DOHH2 (cell line): ENCODE results near the gene FRS3.

Source experiments
- H3F3A ChIP-seq: fragments of 200-600 bp; sonication (generic), shearing (Covaris generic); 2 replicates; pipeline ENCODE4 v1.6.0; 2016; ENCODE audit warnings: antibody characterized with exemption, mild to moderate bottlenecking; ENCODE audit not compliant: control insufficient read depth, insufficient read depth
- H3K27ac ChIP-seq: fragments of 200-600 bp; sonication (generic); 2 replicates; pipeline ENCODE4 v1.5.1; 2014; ENCODE audit warnings: low read depth, mild to moderate bottlenecking, low read length, moderate library complexity
- H3K27me3 ChIP-seq: fragments of 200-600 bp; sonication (generic); 2 replicates; pipeline ENCODE4 v1.6.1; 2014; ENCODE audit warnings: mild to moderate bottlenecking, low read length, mixed read lengths; ENCODE audit not compliant: control insufficient read depth
- H3K36me3 ChIP-seq: fragments of 200-600 bp; sonication (generic); 2 replicates; pipeline ENCODE4 v1.6.1; 2014; ENCODE audit warnings: mild to moderate bottlenecking, low read length, moderate library complexity, mixed read lengths; ENCODE audit not compliant: control insufficient read depth
- H3K4me1 ChIP-seq: fragments of 200-600 bp; sonication (generic); 2 replicates; pipeline ENCODE4 v1.6.1; 2014; ENCODE audit warnings: mild to moderate bottlenecking, low read length, mixed read lengths; ENCODE audit not compliant: control insufficient read depth
- H3K4me2 ChIP-seq: fragments of 200-600 bp; sonication (generic); 2 replicates; pipeline ENCODE4 v1.6.0; 2014; ENCODE audit warnings: mild to moderate bottlenecking, low read length, moderate library complexity
- H3K4me3 ChIP-seq: fragments of 200-600 bp; sonication (generic); 2 replicates; pipeline ENCODE4 v1.5.1; 2014; ENCODE audit warnings: mild to moderate bottlenecking, low read length, mixed read lengths
- H3K79me2 ChIP-seq: fragments of 200-600 bp; sonication (generic); 2 replicates; pipeline ENCODE4 v1.6.1; 2014; ENCODE audit warnings: mild to moderate bottlenecking, low read length, mixed read lengths; ENCODE audit not compliant: control insufficient read depth
- H3K9me2 ChIP-seq: fragments of 200-600 bp; sonication (generic); replicated peaks from 2 replicates; pipeline ENCODE4 v1.6.1; 2014; ENCODE audit warnings: mild to moderate bottlenecking, low read length, mixed read lengths; ENCODE audit not compliant: control insufficient read depth
- H3K9me3 ChIP-seq: fragments of 200-600 bp; sonication (generic); 2 replicates; pipeline ENCODE4 v1.6.1; 2014; ENCODE audit warnings: antibody characterized with exemption, low read length, mixed read lengths; ENCODE audit not compliant: control insufficient read depth, insufficient read depth
- H4K20me1 ChIP-seq: fragments of 200-600 bp; sonication (generic); 2 replicates; pipeline ENCODE4 v1.6.0; 2014; ENCODE audit warnings: low read depth, mild to moderate bottlenecking, antibody characterized with exemption, low read length, moderate library complexity; ENCODE audit not compliant: control insufficient read depth, insufficient read depth
- EZH2phosphoT487 ChIP-seq: fragments of 200-600 bp; sonication (generic); IDR thresholded peaks from 2 replicates; pipeline ENCODE4 v1.6.1; 2017; ENCODE audit warnings: borderline replicate concordance, mild to moderate bottlenecking, antibody characterized with exemption, low read length, moderate library complexity, mixed read lengths
- TF ChIP-seq, protein P1 (sequence below): fragments of 200-600 bp; sonication (generic); IDR thresholded peaks from one replicate; pipeline ENCODE4 v1.5.1; 2014; ENCODE audit warnings: antibody characterized with exemption, mild to moderate bottlenecking, low read depth, low read length; ENCODE audit not compliant: poor library complexity, severe bottlenecking

Gene FRS3, protein sequence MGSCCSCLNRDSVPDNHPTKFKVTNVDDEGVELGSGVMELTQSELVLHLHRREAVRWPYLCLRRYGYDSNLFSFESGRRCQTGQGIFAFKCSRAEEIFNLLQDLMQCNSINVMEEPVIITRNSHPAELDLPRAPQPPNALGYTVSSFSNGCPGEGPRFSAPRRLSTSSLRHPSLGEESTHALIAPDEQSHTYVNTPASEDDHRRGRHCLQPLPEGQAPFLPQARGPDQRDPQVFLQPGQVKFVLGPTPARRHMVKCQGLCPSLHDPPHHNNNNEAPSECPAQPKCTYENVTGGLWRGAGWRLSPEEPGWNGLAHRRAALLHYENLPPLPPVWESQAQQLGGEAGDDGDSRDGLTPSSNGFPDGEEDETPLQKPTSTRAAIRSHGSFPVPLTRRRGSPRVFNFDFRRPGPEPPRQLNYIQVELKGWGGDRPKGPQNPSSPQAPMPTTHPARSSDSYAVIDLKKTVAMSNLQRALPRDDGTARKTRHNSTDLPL

DNA sequence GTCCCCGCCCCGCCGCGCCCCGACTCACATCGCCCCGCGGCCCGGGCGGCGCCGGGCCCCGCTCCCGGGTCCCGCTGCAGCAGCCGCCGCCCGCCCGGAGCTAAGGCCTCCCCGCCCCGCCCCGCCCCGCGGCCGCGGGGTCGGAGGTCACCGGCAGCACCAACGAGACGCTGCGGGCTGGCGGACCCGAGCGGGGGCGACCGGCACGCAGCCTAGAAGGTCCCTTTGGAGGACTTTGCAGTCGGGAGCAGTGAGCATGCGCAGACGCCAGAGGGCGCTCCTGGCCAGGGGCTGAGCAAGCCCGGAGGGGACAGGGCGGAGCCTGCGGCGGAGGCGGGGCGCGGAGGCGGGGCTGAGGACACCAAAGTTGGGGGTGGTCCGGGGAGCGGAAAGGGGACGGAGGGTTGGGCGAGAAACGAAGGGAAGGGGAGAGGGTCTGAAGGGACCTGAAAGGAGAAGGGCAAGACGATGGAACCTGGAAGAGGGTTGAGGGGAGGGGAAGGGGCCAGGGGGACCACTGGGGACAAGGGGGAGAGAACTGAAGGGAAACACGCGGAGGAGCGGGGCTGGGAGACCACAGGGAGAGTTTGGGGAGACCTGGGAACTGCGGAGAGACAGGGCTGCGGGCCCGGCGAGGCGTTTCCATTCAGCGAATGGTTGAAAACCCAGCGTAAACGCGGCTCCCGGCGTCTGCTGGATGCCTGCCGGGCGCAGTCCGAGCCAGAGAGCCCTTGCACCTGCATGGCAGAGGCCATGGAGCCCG is at the start of gene FRS3:
Gene FRS3 (minus strand): TSS at position 113 of the 763 bp plus-strand sequence. CDS start 2,913 bp downstream, outside the sequence.
- Histone ChIP-seq H3F3A (peaks cover 12% of the 10 kb centered on the region), H3K9me3 (no peaks in the 10 kb centered on the region), H3K36me3 (peaks cover 9% of the 10 kb centered on the region), H3K4me2 (peak within 1 kb of the TSS; percentile 87), H3K27ac (no peak within 1 kb of the TSS), H3K4me1 (peaks cover 30% of the 10 kb centered on the region), H3K79me2 (peaks cover 7% of the 10 kb centered on the region), H3K27me3 (peaks cover 4% of the 10 kb centered on the region), H4K20me1 (no peaks in the 10 kb centered on the region), H3K4me3 (peak within 1 kb of the TSS; percentile 87), H3K9me2 (no peaks in the 10 kb centered on the region)
- TF ChIP-seq EZH2phosphoT487 = no peak
- TF ChIP-seq, protein P1, sequence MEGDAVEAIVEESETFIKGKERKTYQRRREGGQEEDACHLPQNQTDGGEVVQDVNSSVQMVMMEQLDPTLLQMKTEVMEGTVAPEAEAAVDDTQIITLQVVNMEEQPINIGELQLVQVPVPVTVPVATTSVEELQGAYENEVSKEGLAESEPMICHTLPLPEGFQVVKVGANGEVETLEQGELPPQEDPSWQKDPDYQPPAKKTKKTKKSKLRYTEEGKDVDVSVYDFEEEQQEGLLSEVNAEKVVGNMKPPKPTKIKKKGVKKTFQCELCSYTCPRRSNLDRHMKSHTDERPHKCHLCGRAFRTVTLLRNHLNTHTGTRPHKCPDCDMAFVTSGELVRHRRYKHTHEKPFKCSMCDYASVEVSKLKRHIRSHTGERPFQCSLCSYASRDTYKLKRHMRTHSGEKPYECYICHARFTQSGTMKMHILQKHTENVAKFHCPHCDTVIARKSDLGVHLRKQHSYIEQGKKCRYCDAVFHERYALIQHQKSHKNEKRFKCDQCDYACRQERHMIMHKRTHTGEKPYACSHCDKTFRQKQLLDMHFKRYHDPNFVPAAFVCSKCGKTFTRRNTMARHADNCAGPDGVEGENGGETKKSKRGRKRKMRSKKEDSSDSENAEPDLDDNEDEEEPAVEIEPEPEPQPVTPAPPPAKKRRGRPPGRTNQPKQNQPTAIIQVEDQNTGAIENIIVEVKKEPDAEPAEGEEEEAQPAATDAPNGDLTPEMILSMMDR = peak; percentile 88

DNA sequence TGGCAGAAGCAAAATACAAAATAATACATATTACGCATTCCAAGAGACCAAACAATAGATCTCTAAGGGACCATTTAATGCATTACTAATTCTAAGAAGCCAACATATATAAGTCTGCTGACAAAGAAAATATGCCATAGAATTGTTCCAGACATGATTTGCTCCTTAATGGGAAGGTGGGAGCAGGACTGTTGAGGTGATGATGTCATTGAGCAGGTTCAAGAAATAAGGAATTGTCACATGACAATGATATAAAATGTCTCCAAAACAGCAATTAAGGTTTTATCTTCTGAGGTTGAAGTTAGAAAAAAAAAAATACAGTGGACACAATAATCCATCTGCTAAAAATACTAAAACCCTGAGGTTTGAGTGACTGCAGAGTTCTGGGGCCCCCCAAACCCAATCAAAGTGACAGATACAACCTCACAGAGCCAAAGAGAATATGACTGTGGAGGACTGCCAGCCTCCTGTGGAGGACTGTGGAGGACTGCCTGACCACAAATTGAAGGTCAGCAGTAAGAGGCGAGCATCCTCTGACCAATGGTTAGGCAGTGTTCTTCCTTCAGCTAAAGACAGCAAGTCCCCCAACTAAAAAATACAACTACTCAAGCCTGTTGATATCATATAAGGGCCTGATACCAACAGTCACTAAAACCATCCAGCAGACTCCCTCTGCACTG is 46.8 kb upstream of the FRS3 start:
- Histone ChIP-seq H3K27me3 (no peaks in the 10 kb centered on the region), H4K20me1 (no peaks in the 10 kb centered on the region), H3K4me1 (no peaks in the 10 kb centered on the region), H3K36me3 (no peaks in the 10 kb centered on the region), H3K9me2 (no peaks in the 10 kb centered on the region), H3F3A (no peaks in the 10 kb centered on the region), H3K4me3 (no peak overlapping the region), H3K79me2 (no peaks in the 10 kb centered on the region), H3K27ac (no peak overlapping the region), H3K9me3 (no peaks in the 10 kb centered on the region), H3K4me2 (no peak overlapping the region)
- TF ChIP-seq, protein P1 = no peak
- no peak for TF ChIP-seq EZH2phosphoT487

DNA sequence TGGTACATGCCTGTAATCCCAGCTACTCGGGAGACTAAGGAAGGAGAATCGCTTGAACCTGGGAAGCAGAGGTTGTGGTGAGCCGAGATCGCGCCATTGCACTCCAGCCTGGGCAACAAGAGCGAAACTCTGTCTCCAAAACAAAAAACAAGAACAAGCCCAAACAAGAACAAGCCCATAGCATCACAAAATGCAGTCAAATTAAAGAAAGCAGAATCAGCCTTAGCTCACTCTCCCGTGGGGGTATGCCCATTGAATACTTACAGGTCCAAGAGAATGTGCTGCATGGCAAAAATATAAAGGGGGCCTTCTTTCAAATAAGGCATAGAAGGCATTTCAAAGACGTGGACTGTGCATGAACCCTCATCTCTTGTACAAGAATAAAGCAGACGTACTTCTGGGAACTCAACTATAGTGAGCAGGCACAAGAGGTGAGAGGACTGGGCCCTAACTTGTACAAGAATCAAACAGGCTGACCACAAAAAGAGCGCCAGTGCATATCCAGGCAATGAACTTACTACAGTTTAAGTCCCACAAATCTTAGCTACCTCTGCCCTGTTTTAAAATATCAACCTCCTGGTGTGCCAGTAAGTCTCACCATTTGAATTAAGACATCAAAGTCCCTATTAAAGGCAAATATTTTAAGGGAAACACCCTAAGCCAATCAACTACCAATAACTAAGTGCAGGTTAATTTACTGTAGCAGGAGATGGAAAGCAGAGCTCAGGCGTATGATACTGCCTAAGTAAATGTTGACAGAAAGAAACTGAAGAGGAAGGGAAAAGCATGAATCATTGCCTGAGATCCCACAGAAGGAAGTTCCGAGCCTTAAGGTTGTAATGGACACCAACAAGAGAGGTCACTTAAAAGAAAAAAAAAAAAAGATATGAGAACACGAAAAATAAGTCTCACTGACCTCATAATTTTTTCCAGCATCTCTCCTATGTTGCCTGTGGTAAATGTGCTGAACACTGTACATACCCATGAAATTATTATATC is 45.2 kb upstream of the FRS3 start:
- Histone ChIP-seq H3F3A (no peaks in the 10 kb centered on the region), H3K27ac (no peak overlapping the region), H3K4me3 (no peak overlapping the region), H3K27me3 (no peaks in the 10 kb centered on the region), H4K20me1 (no peaks in the 10 kb centered on the region), H3K9me3 (no peaks in the 10 kb centered on the region), H3K79me2 (no peaks in the 10 kb centered on the region), H3K4me2 (no peak overlapping the region), H3K9me2 (no peaks in the 10 kb centered on the region), H3K36me3 (no peaks in the 10 kb centered on the region), H3K4me1 (no peaks in the 10 kb centered on the region)
- no peak for TF ChIP-seq EZH2phosphoT487
- TF ChIP-seq, protein P1 = no peak
